GM12864 (cell line): ENCODE results near the gene CDK15.
"Not testable (repeated sequence)": the region's sequence is repeated elsewhere in the genome, so short reads cannot be mapped to it uniquely, and the experiment has no call there.

Experiments
- DNase-seq: peaks from one replicate; pipeline ENCODE4 v3.0.0-alpha.2; 2011; ENCODE audit warnings: low read depth
- H3K4me3 ChIP-seq: 2 replicates; pipeline ENCODE4 v1.5.1; 2011; ENCODE audit warnings: mild to moderate bottlenecking, low read depth, low read length, control low read depth
- CTCF ChIP-seq: IDR thresholded peaks from 2 replicates; pipeline ENCODE4 v1.5.1; 2011; ENCODE audit warnings: low read depth, mild to moderate bottlenecking, moderate library complexity, low read length, control low read depth, inconsistent platforms; ENCODE audit errors: missing control alignments

The CDK15 gene

GRCh38 chr2:201806442-201807170 lies at the start of gene CDK15:
Gene CDK15, plus strand, starts transcription at chr2:201806537. Its CDS starts 128 bp downstream, at chr2:201806665.
- DNase-seq, result no peak
- TF ChIP-seq CTCF, result no peak
- no peak within 1 kb of the TSS for H3K4me3 ChIP-seq

- no peak for DNase-seq
- TF ChIP-seq CTCF, result no peak
Observed at GRCh38 chr2:201758234-201758633, 48.1 kb upstream of the CDK15 start.

GRCh38 chr2:201758873-201759272 lies 47.5 kb upstream of the CDK15 start:
- H3K4me3 ChIP-seq, result no peak overlapping the region
- no peak for DNase-seq
- TF ChIP-seq CTCF, result no peak

More at GRCh38 chr2:201758234-201758633, 48.1 kb upstream of the CDK15 start:
- no peak overlapping the region for H3K4me3 ChIP-seq

- DNase-seq, result no peak
- no peak overlapping the region for H3K4me3 ChIP-seq
- TF ChIP-seq CTCF, result no peak
Observed at GRCh38 chr2:201759567-201759966, 46.8 kb upstream of the CDK15 start.

GRCh38 chr2:201761101-201761500 lies 45.2 kb upstream of the CDK15 start:
- no peak overlapping the region for H3K4me3 ChIP-seq
- DNase-seq, result no peak
- TF ChIP-seq CTCF, result no peak

- DNase-seq, H3K4me3 ChIP-seq: not testable (repeated sequence)
Observed at GRCh38 chr2:201764469-201764868, 41.9 kb upstream of the CDK15 start.

GRCh38 chr2:201765799-201766198 lies 40.5 kb upstream of the CDK15 start:
- no peak for TF ChIP-seq CTCF
- DNase-seq, result no peak
- no peak overlapping the region for H3K4me3 ChIP-seq

GRCh38 chr2:201768918-201769317 lies 37.4 kb upstream of the CDK15 start:
- TF ChIP-seq CTCF, result no peak
- DNase-seq, result no peak
- H3K4me3 ChIP-seq, result no peak overlapping the region
